Endothelial cell of umbilical vein (primary cell): ENCODE measurements around the gene PDE7B. TPM values are rescaled to one million over a fixed set of nuclear protein-coding genes. Genes with fewer than 3 reads are reported as not detected.

Experiments
- BruUV-seq: library from RNA; stranded (reverse); fragments of 400-500 nt; replicated peaks from 2 replicates; lab custom pipeline; 2021; lab: Mats Ljungman, UMichigan
- CTCF ChIA-PET: fragments of 300-600, 350-600 bp; sonication (Branson Sonifier 250); formaldehyde crosslinking; loops from one replicate; lab custom pipeline; 2021; ENCODE audit warnings: antibody characterized with exemption, inconsistent platforms; lab: Charles Lee
- POLR2A ChIA-PET: fragments of 300-600, 350-600 bp; sonication (Branson Sonifier 250); formaldehyde crosslinking; loops from one replicate; lab custom pipeline; 2021; ENCODE audit warnings: antibody characterized with exemption, inconsistent platforms; lab: Charles Lee
- DNase-seq: peaks from one replicate; pipeline ENCODE4 v3.0.0-alpha.2; 2011; ENCODE audit warnings: low read depth, low spot score
- FAIRE-seq: peaks from 2 replicates; lab custom pipeline; 2011; peaks lifted over from hg19 to GRCh38; lab: Jason Lieb, UNC
- H2AFZ ChIP-seq: 2 replicates; pipeline ENCODE4 v1.6.0; 2012; ENCODE audit warnings: low read depth, low read length, control low read depth, inconsistent platforms
- H3K27ac ChIP-seq: 2 replicates; pipeline ENCODE4 v1.5.1; 2011; ENCODE audit warnings: low read depth, mild to moderate bottlenecking, control low read depth, low read length, moderate library complexity; ENCODE audit not compliant: insufficient read depth
- H3K27me3 ChIP-seq, 2 experiments: 2 replicates each; pipeline versions ENCODE4 v1.6.0 to v1.6.1; 2011; ENCODE audit warnings: low read length in 2 of 2, mixed read lengths in 1 of 2; ENCODE audit not compliant: control insufficient read depth in 2 of 2, insufficient read depth in 2 of 2
- H3K36me3 ChIP-seq, 2 experiments: 2 replicates in 1 of 2; 3 replicates in 1 of 2; pipeline ENCODE4 v1.5.1; 2011; ENCODE audit warnings: low read length in 2 of 2, mild to moderate bottlenecking in 1 of 2, moderate library complexity in 1 of 2; ENCODE audit not compliant: control insufficient read depth in 2 of 2, insufficient read depth in 2 of 2; ENCODE audit errors: extremely low read depth in 1 of 2
- H3K4me1 ChIP-seq: 3 replicates; pipeline ENCODE4 v1.5.1; 2011; ENCODE audit warnings: mild to moderate bottlenecking, low read length; ENCODE audit not compliant: control insufficient read depth, insufficient read depth; ENCODE audit errors: extremely low read depth
- H3K4me2 ChIP-seq: 2 replicates; pipeline ENCODE4 v1.6.1; 2011; ENCODE audit warnings: low read length, control low read depth, mixed read lengths; ENCODE audit not compliant: insufficient read depth
- H3K4me3 ChIP-seq, 3 experiments: fragments of 200-600 bp in 1 of 3; sonication (generic), shearing (Covaris generic) in 1 of 3; replicated peaks in 1 of 3; 2 replicates each; pipeline ENCODE4 v1.5.1; 2011 to 2016; ENCODE audit warnings: control low read depth in 3 of 3, low read length in 3 of 3, mild to moderate bottlenecking in 2 of 3, inconsistent platforms in 1 of 3, low read depth in 1 of 3, moderate library complexity in 1 of 3; ENCODE audit not compliant: insufficient read depth in 1 of 3
- H3K79me2 ChIP-seq: 2 replicates; pipeline ENCODE4 v1.6.0; 2012; ENCODE audit warnings: low read length, inconsistent platforms; ENCODE audit not compliant: control insufficient read depth, insufficient read depth
- H3K9ac ChIP-seq: replicated peaks from 2 replicates; pipeline ENCODE3; 2011; ENCODE audit warnings: low read length, control low read depth; ENCODE audit not compliant: insufficient read depth; ENCODE audit errors: extremely low read depth
- H3K9me1 ChIP-seq: replicated peaks from 3 replicates; pipeline ENCODE4 v1.6.0; 2011; ENCODE audit warnings: mild to moderate bottlenecking, low read length; ENCODE audit not compliant: control insufficient read depth, insufficient read depth; ENCODE audit errors: extremely low read depth
- H3K9me3 ChIP-seq: replicated peaks from 2 replicates; pipeline ENCODE4 v1.5.1; 2012; ENCODE audit warnings: low read length, inconsistent platforms; ENCODE audit not compliant: control insufficient read depth, insufficient read depth
- H4K20me1 ChIP-seq: replicated peaks from 2 replicates; pipeline ENCODE3; 2011; ENCODE audit warnings: mild to moderate bottlenecking, low read length; ENCODE audit not compliant: control insufficient read depth, insufficient read depth; ENCODE audit errors: extremely low read depth
- CTCF ChIP-seq, 2 donors: IDR thresholded peaks; 1 replicate in 1 of 2; 2 replicates in 1 of 2; pipeline ENCODE4 v1.5.1; 2011; ENCODE audit warnings: low read length in 2 of 2, mild to moderate bottlenecking in 2 of 2, moderate library complexity in 2 of 2, control low read depth in 1 of 2, inconsistent platforms in 1 of 2, low read depth in 1 of 2; ENCODE audit not compliant: insufficient read depth in 1 of 2; ENCODE audit errors: extremely low read depth in 1 of 2
- EZH2 ChIP-seq: IDR thresholded peaks from 2 replicates; pipeline ENCODE4 v1.6.1; 2012; ENCODE audit warnings: borderline replicate concordance, low read depth, mild to moderate bottlenecking, moderate library complexity, low read length, inconsistent platforms; ENCODE audit not compliant: severe bottlenecking
- FOS ChIP-seq: IDR thresholded peaks from 2 replicates; pipeline ENCODE4 v1.6.1; 2011; ENCODE audit warnings: mild to moderate bottlenecking, low read length, moderate library complexity, borderline replicate concordance; ENCODE audit not compliant: insufficient read depth
- GATA2 ChIP-seq: IDR thresholded peaks from 2 replicates; pipeline ENCODE4 v1.7.0; 2011; ENCODE audit warnings: low read depth, mild to moderate bottlenecking, moderate library complexity, mixed read lengths, low read length; ENCODE audit not compliant: insufficient read length, insufficient read depth
- JUN ChIP-seq: IDR thresholded peaks from 2 replicates; pipeline ENCODE4 v1.6.1; 2011; ENCODE audit warnings: borderline replicate concordance, low read depth; ENCODE audit not compliant: insufficient read length, insufficient read depth
- MAX ChIP-seq: IDR thresholded peaks from 2 replicates; pipeline ENCODE4 v1.6.1; 2011; ENCODE audit not compliant: insufficient read depth, insufficient read length
- MYC ChIP-seq: IDR thresholded peaks from one replicate; pipeline ENCODE4 v1.6.1; 2011; ENCODE audit warnings: mild to moderate bottlenecking, low read depth, low read length
- POLR2A ChIP-seq: IDR thresholded peaks from 2 replicates; pipeline ENCODE4 v1.6.1; 2012; ENCODE audit warnings: low read depth, mild to moderate bottlenecking, control low read depth, low read length
- POLR2AphosphoS5 ChIP-seq: IDR thresholded peaks from 2 replicates; pipeline ENCODE4 v1.6.1; 2012; ENCODE audit warnings: low read depth, mild to moderate bottlenecking, control low read depth, low read length, moderate library complexity; ENCODE audit not compliant: insufficient read depth
- dilution Hi-C: fragments of 300-500 bp; cut with MboI; formaldehyde crosslinking; loops from one replicate; pipeline ENCODE4 v1.15.0; 2019; ENCODE audit warnings: low sequenced_read_pairs; ENCODE audit not compliant: extremely low pct_ligation_motif_present
- intact Hi-C: fragments of 100-400 bp; cut with micrococcal nuclease; formaldehyde crosslinking; loops from one replicate; pipeline ENCODE4 v1.10.0; 2022
- polyA plus RNA-seq, 4 experiments: library from polyadenylated mRNA; depleted of rRNA in 3 of 4; stranded (reverse) in 3 of 4; unstranded in 1 of 4; fragments of >200 nt; gene quantifications; 2 replicates each; pipeline versions ENCODE4 v1.2.1 to v1.2.3, GENCODE V29; 2011 to 2012; ENCODE audit warnings: missing spikeins in 1 of 4
- total RNA-seq: library from RNA; stranded (reverse); gene quantifications from 2 replicates; pipeline ENCODE4 v1.2.3, GENCODE V29; 2021

Gene PDE7B
- total and polyA plus RNA-seq, 2 donors (not counting 3 experiments of a cell fraction or from before 2014, with no cell fraction given), result 20.6 to 25.1 TPM

- Histone ChIP-seq H3K27ac (no peak overlapping the region), H3K27me3 (no peaks in the 10 kb centered on the region), H3K4me2 (no peak overlapping the region), H3K4me1 (no peaks in the 10 kb centered on the region), H3K9me1 (no peaks in the 10 kb centered on the region), H3K36me3 (no peaks in the 10 kb centered on the region), H3K4me3 (no peak overlapping the region), H3K9ac (no peak overlapping the region), H4K20me1 (no peaks in the 10 kb centered on the region), H2AFZ (no peak overlapping the region), H3K9me3 (no peaks in the 10 kb centered on the region), H3K79me2 (no peaks in the 10 kb centered on the region)
- TF ChIP-seq CTCF (IDR thresholded peaks at IDR 0.05; ENCODE audit: extremely low read depth in 1 of 2, insufficient read depth in 1 of 2, low read depth in 1 of 2, low read length in 2 of 2) (no peak), EZH2 (no peak), MYC (no peak), GATA2 (no peak), POLR2A (no peak), JUN (no peak), MAX (no peak), FOS (no peak), POLR2AphosphoS5 (no peak)
- dilution Hi-C loops (no loop called here), intact Hi-C loops (no loop called here)
- peak; percentile 28 for FAIRE-seq
- BruUV-seq, result no TSS peak
- ChIA-PET CTCF (no interaction called here), POLR2A (no interaction called here)
- no peak for DNase-seq
Observed at GRCh38 chr6:135983718-135984343, 132.3 kb downstream of the PDE7B start.
